GM12878 (cell line): ENCODE data around the gene GMDS. TPM values are rescaled to one million over a fixed set of nuclear protein-coding genes. Genes with fewer than 3 reads are reported as not detected.

Source experiments
- ATAC-seq: fragments of 200-7000 bp; cut with Tn5 transposase; 3 replicates; pipeline ENCODE4 v1.9.1; 2020; ENCODE audit warnings: mild to moderate bottlenecking, moderate library complexity
- BruUV-seq: library from RNA; stranded (reverse); fragments of 400-500 nt; replicated peaks from 2 replicates; lab custom pipeline; 2021; lab: Mats Ljungman, UMichigan
- CTCF ChIA-PET: fragments of 300-600 bp; sonication (Branson Sonifier 250); formaldehyde crosslinking; extraction: SDS; loops from one replicate; lab custom pipeline; 2021; ENCODE audit warnings: inconsistent platforms; lab: Yijun Ruan, JAX
- POLR2A ChIA-PET: fragments of 350-600 bp; formaldehyde crosslinking; extraction: SDS; loops from one replicate; lab custom pipeline; 2021; ENCODE audit warnings: inconsistent platforms; lab: Charles Lee
- RAD21 ChIA-PET: fragments of 300-600 bp; sonication (Branson Sonifier 250); formaldehyde crosslinking; loops from one replicate; lab custom pipeline; 2023; ENCODE audit warnings: antibody characterized with exemption; ENCODE audit not compliant: unreplicated experiment; lab: Charles Lee
- SMC1A ChIA-PET: fragments of 300-600 bp; sonication (Branson Sonifier 250); formaldehyde crosslinking; loops from one replicate; lab custom pipeline; 2023; ENCODE audit not compliant: unreplicated experiment, uncharacterized antibody; lab: Charles Lee
- DNase-seq: peaks from one replicate; pipeline ENCODE4 v3.0.0-alpha.2; 2011; ENCODE audit warnings: low read depth, low spot score
- FAIRE-seq: peaks from 3 replicates; lab custom pipeline; 2011; peaks lifted over from hg19 to GRCh38; lab: Jason Lieb, UNC
- H2AFZ ChIP-seq: 2 replicates; pipeline ENCODE4 v1.6.0; 2011; ENCODE audit warnings: low read depth, low read length, control low read depth; ENCODE audit not compliant: control insufficient read depth
- H3K27ac ChIP-seq: 2 replicates; pipeline ENCODE4 v1.5.1; 2011; ENCODE audit warnings: control low read depth; ENCODE audit not compliant: control insufficient read depth, insufficient read depth
- H3K27me3 ChIP-seq, 2 experiments: replicated peaks in 1 of 2; 2 replicates each; pipeline versions ENCODE4 v1.6.0 to v1.6.1; 2011; ENCODE audit warnings: low read length in 1 of 2; ENCODE audit not compliant: control insufficient read depth in 2 of 2, insufficient read depth in 2 of 2
- H3K36me3 ChIP-seq, 2 experiments: 2 replicates each; pipeline ENCODE4 v1.5.1; 2011; ENCODE audit warnings: low read length in 1 of 2; ENCODE audit not compliant: control insufficient read depth in 2 of 2, insufficient read depth in 2 of 2
- H3K4me1 ChIP-seq: 2 replicates; pipeline ENCODE4 v1.6.1; 2011; ENCODE audit warnings: mild to moderate bottlenecking, low read length, moderate library complexity, mixed read lengths; ENCODE audit not compliant: control insufficient read depth, insufficient read depth
- H3K4me2 ChIP-seq: 2 replicates; pipeline ENCODE4 v1.6.0; 2011; ENCODE audit warnings: control low read depth; ENCODE audit not compliant: control insufficient read depth, insufficient read depth
- H3K4me3 ChIP-seq: fragments of 200-600 bp; sonication (generic); 2 replicates; pipeline ENCODE4 v1.5.1; 2016
- H3K79me2 ChIP-seq: 2 replicates; pipeline ENCODE4 v1.6.0; 2011; ENCODE audit warnings: low read length; ENCODE audit not compliant: control insufficient read depth, insufficient read depth
- H3K9ac ChIP-seq: 2 replicates; pipeline ENCODE4 v1.8.0; 2011; ENCODE audit warnings: low read length, control low read depth, mixed read lengths; ENCODE audit not compliant: control insufficient read depth, insufficient read depth
- H3K9me3 ChIP-seq: replicated peaks from 3 replicates; pipeline ENCODE4 v1.5.1; 2011; ENCODE audit warnings: mild to moderate bottlenecking, low read length; ENCODE audit not compliant: control insufficient read depth, insufficient read depth
- H4K20me1 ChIP-seq: 2 replicates; pipeline ENCODE4 v1.6.0; 2011; ENCODE audit not compliant: control insufficient read depth, insufficient read depth
- ATF7 ChIP-seq: fragments of 450-650 bp; IDR thresholded peaks from 2 replicates; pipeline ENCODE4 v1.6.1; 2016; ENCODE audit warnings: low read depth, mild to moderate bottlenecking
- BACH1 ChIP-seq: fragments of 450-650 bp; IDR thresholded peaks from 2 replicates; pipeline ENCODE4 v1.6.1; 2017; ENCODE audit warnings: mild to moderate bottlenecking, borderline replicate concordance
- BRCA1 ChIP-seq: IDR thresholded peaks from 2 replicates; pipeline ENCODE4 v1.6.1; 2011; ENCODE audit warnings: low read depth, low read length, improper control_type of control experiment
- CREB1 ChIP-seq: IDR thresholded peaks from 2 replicates; pipeline ENCODE4 v1.6.1; 2012; ENCODE audit warnings: low read depth, mild to moderate bottlenecking, inconsistent platforms
- E4F1 ChIP-seq: fragments of 450-650 bp; IDR thresholded peaks from 2 replicates; pipeline ENCODE4 v1.6.1; 2018; ENCODE audit warnings: borderline replicate concordance, mild to moderate bottlenecking; ENCODE audit not compliant: partially characterized antibody
- ELK1 ChIP-seq: IDR thresholded peaks from 2 replicates; pipeline ENCODE4 v1.6.1; 2012; ENCODE audit warnings: low read depth, low read length, improper control_type of control experiment
- ESRRA ChIP-seq: IDR thresholded peaks from 2 replicates; pipeline ENCODE4 v1.6.1; 2012; ENCODE audit warnings: mild to moderate bottlenecking, low read length, improper control_type of control experiment
- KDM1A ChIP-seq: fragments of 200-600 bp; sonication (generic); IDR thresholded peaks from 2 replicates; pipeline ENCODE4 v1.6.1; 2016; ENCODE audit warnings: borderline replicate concordance
- MEF2B ChIP-seq: fragments of 450-650 bp; IDR thresholded peaks from 2 replicates; pipeline ENCODE4 v1.6.1; 2018; ENCODE audit warnings: mild to moderate bottlenecking, moderate library complexity; ENCODE audit not compliant: partially characterized antibody, poor library complexity, severe bottlenecking
- NKRF ChIP-seq: fragments of 450-650 bp; conservative IDR thresholded peaks from 2 replicates; pipeline ENCODE4 v1.6.1; 2017; ENCODE audit warnings: mild to moderate bottlenecking, moderate library complexity
- RBBP5 ChIP-seq: fragments of 200-600 bp; sonication (generic); conservative IDR thresholded peaks from 2 replicates; pipeline ENCODE4 v1.6.1; 2016
- ZNF622 ChIP-seq: fragments of 450-650 bp; IDR thresholded peaks from 2 replicates; pipeline ENCODE4 v1.6.1; 2017; ENCODE audit warnings: mild to moderate bottlenecking, inconsistent platforms
- WGBS: methylation state at CpG from one replicate; pipeline ENCODE4 v1.1.6; 2016; ENCODE audit warnings: low lambda C conversion rate; ENCODE audit not compliant: insufficient replicate concordance, insufficient coverage; ENCODE audit errors: missing lambda C conversion rate; 5-methylcytosine and 5-hydroxymethylcytosine counted together
- in situ Hi-C: fragments of 300-500 bp; cut with MboI; formaldehyde crosslinking; loops from 9 replicates; pipeline ENCODE4 v1.14.3; 2018; ENCODE audit warnings: mixed read lengths
- intact Hi-C: fragments of 100-400 bp; cut with micrococcal nuclease; formaldehyde crosslinking; loops from one replicate; pipeline ENCODE4 v1.14.2; 2022; ENCODE audit not compliant: unreplicated experiment
- polyA plus RNA-seq, 11 experiments: library from polyadenylated mRNA; depleted of rRNA in 4 of 11; unstranded in 6 of 11; stranded (reverse) in 5 of 11; fragments of >200 nt; fragmentation: Nextera tagmentation in 4 of 11; fragmentation: Illumina TruSeq in 1 of 11; extraction: Ambion mirVana in 4 of 11; extraction: Trizol in 1 of 11; gene quantifications; 1 replicate in 1 of 11; 2 replicates in 10 of 11; pipeline versions ENCODE4 v1.2.1 to v1.2.3, GENCODE V29; 2011 to 2016; ENCODE audit warnings: inconsistent platforms in 2 of 11, missing spikeins in 2 of 11, low read depth in 1 of 11
- total RNA-seq, 4 experiments: library from RNA; depleted of rRNA in 3 of 4; stranded (reverse); fragments of >200 nt in 3 of 4; fragmentation: Illumina TruSeq in 1 of 4; extraction: Trizol in 1 of 4; gene quantifications; 2 replicates each; pipeline versions ENCODE4 v1.2.1 to v1.2.3, GENCODE V29; 2013 to 2021

GMDS gene
- total and polyA plus RNA-seq, 10 of the 15 experiments (the other 5 are each of a cell fraction or from before 2014, with no cell fraction given), result 0.61 to 53.8 (median 29.3) TPM

GRCh38 chr6:1590580-1590979 lies 654.8 kb downstream of the GMDS start:
- Histone ChIP-seq H3K9ac (no peak overlapping the region), H3K4me1 (no peaks in the 10 kb centered on the region), H3K27ac (no peak overlapping the region), H4K20me1 (no peaks in the 10 kb centered on the region), H3K79me2 (no peaks in the 10 kb centered on the region), H3K36me3 (no peaks in the 10 kb centered on the region), H3K9me3 (no peaks in the 10 kb centered on the region; the same call in 2 of the 3 replicates), H3K4me2 (no peak overlapping the region), H2AFZ (no peak overlapping the region), H3K27me3 (peaks cover 0 to 1% of the 10 kb centered on the region in 2 experiments; a peak in 1 of 4 replicates), H3K4me3 (no peak overlapping the region)
- DNase-seq, result no peak
- no peak for ATAC-seq
- in situ Hi-C loops, result loop anchor here (5.0 to 25.0 kb wide), 3 partner anchors 762 to 1347 kb away; partner anchors contain the start of gene MYLK4
- no peak for TF ChIP-seq BACH1
- TF ChIP-seq ESRRA, result no peak
- TF ChIP-seq CREB1, result no peak
- BruUV-seq, result no TSS peak
- ChIA-PET RAD21 (no interaction called here), POLR2A (no interaction called here), CTCF (interaction anchor here (1.1 kb wide), 1 partner anchor 514 kb away, joined by 3 read pairs; no protein-coding TSS in a partner anchor), SMC1A (interaction anchor here (1.1 kb wide), 1 partner anchor 154 kb away, joined by 3 read pairs; no protein-coding TSS in a partner anchor)
- FAIRE-seq, result no peak
- intact Hi-C loops, result loop anchor here (10.0 kb wide), 1 partner anchor 854 kb away; no protein-coding TSS in a partner anchor
- 41% methylated on average over 9 of the region's 9 CpGs for WGBS

GRCh38 chr6:1589208-1589607 lies 656.2 kb downstream of the GMDS start:
- ChIA-PET CTCF (no interaction called here), SMC1A (no interaction called here), RAD21 (no interaction called here), POLR2A (no interaction called here)
- no peak for DNase-seq
- no peaks in the 10 kb centered on the region for H4K20me1 ChIP-seq
- no TSS peak for BruUV-seq
- no peaks in the 10 kb centered on the region for H3K4me1 ChIP-seq
- H3K9ac ChIP-seq, result no peak overlapping the region
- no peak for ATAC-seq
- intact Hi-C loops (no loop called here), in situ Hi-C loops (loop anchor here (5.0 to 25.0 kb wide), 2 partner anchors 1048 to 1348 kb away; no protein-coding TSS in a partner anchor)
- H3K27ac ChIP-seq, result no peak overlapping the region
- H3K36me3 ChIP-seq, result no peaks in the 10 kb centered on the region
- H3K4me2 ChIP-seq, result no peak overlapping the region
- no peak overlapping the region for H3K4me3 ChIP-seq
- H2AFZ ChIP-seq, result no peak overlapping the region
- H3K9me3 ChIP-seq, result no peaks in the 10 kb centered on the region; the same call in 2 of the 3 replicates
- H3K27me3 ChIP-seq, result peaks cover 0 to 1% of the 10 kb centered on the region in 2 experiments; a peak in 1 of 4 replicates
- no peaks in the 10 kb centered on the region for H3K79me2 ChIP-seq
- WGBS, result 37% methylated on average over 6 of the region's 6 CpGs
- FAIRE-seq, result no peak
- TF ChIP-seq KDM1A (no peak), NKRF (no peak), RBBP5 (no peak), ATF7 (no peak), MEF2B (no peak), E4F1 (no peak), ELK1 (no peak), BRCA1 (no peak), ZNF622 (no peak)
